Calu3 (cell line): ENCODE results near the gene COL18A1. TPM values are rescaled to one million over a fixed set of nuclear protein-coding genes. Genes with fewer than 3 reads are reported as not detected.
"Not testable (repeated sequence)": the region's sequence is repeated elsewhere in the genome, so short reads cannot be mapped to it uniquely, and the experiment has no call there.

Source experiments
- BruUV-seq: library from RNA; stranded (reverse); fragments of 400-500 nt; replicated peaks from 2 replicates; lab custom pipeline; 2021; lab: Mats Ljungman, UMichigan
- CTCF ChIA-PET: fragments of 300-600 bp; sonication (Branson Sonifier 250); formaldehyde crosslinking; loops from one replicate; lab custom pipeline; 2022; ENCODE audit warnings: antibody characterized with exemption; lab: Charles Lee
- DNase-seq: peaks from one replicate; pipeline ENCODE4 v3.0.0; 2022
- H3K27ac Mint-ChIP-seq: one replicate; pipeline ENCODE4 v1.8.0; 2022; ENCODE audit warnings: mixed read lengths; ENCODE audit not compliant: unreplicated experiment
- H3K27me3 Mint-ChIP-seq: one replicate; pipeline ENCODE4 v1.8.0; 2022; ENCODE audit warnings: mixed read lengths; ENCODE audit not compliant: unreplicated experiment
- H3K36me3 Mint-ChIP-seq: one replicate; pipeline ENCODE4 v1.8.0; 2022; ENCODE audit warnings: mild to moderate bottlenecking, moderate library complexity, mixed read lengths; ENCODE audit not compliant: insufficient read depth, unreplicated experiment
- H3K4me1 Mint-ChIP-seq: one replicate; pipeline ENCODE4 v1.8.0; 2022; ENCODE audit warnings: mild to moderate bottlenecking, low read depth, mixed read lengths; ENCODE audit not compliant: unreplicated experiment
- H3K4me3 Mint-ChIP-seq: one replicate; pipeline ENCODE4 v1.8.0; 2022; ENCODE audit warnings: mild to moderate bottlenecking, low read depth, moderate library complexity, mixed read lengths; ENCODE audit not compliant: unreplicated experiment
- H3K9me3 Mint-ChIP-seq: one replicate; pipeline ENCODE4 v1.8.0; 2022; ENCODE audit warnings: low read depth, mixed read lengths; ENCODE audit not compliant: unreplicated experiment
- intact Hi-C: fragments of 100-400 bp; cut with micrococcal nuclease; formaldehyde crosslinking; loops from one replicate; pipeline ENCODE4 v1.10.0; 2022; ENCODE audit not compliant: unreplicated experiment
- total RNA-seq: library from RNA; stranded (reverse); gene quantifications from 2 replicates; pipeline ENCODE4 v1.2.3, GENCODE V29; 2022
- TF ChIP-seq, protein P1 (sequence below): fragments of 200-600 bp; IDR thresholded peaks from one replicate; pipeline ENCODE4 v1.8.0; 2022; ENCODE audit warnings: antibody characterized with exemption; ENCODE audit not compliant: unreplicated experiment

COL18A1 gene
- total RNA-seq, 1 experiment from 2014 or later, result 82.9 TPM

DNA sequence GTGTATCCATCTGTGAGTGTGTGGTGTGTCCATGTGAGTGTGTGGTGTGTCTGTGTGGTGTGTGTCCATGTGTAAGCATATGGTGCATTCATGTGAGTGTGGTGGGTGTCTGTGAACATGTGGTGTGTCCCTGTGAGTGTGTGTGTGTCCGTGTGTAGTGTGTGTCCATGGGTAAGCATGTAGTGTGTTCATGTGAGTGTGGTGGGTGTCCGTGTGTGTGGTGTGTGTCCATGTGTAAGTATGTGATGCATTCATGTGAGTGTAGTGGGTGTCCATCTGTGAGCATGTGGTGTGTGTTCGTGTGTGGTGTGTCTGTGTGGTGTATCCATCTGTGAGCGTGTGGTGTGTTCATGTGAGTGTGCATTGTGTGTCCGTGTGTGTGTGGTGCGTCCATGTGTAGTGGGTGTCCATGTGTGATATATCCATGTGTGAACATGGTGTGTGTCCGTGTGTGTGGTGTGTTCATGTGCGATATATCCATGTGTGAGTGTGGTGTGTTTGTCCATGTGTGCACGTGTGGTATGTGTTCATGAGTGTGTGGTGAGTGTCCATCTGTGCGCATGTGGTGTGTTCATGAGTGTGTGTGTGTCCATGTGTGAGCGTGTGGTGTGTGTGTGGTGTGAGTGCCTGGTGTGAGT is 124.9 kb downstream of the COL18A1 start:
- CTCF ChIA-PET, result no interaction called here

DNA sequence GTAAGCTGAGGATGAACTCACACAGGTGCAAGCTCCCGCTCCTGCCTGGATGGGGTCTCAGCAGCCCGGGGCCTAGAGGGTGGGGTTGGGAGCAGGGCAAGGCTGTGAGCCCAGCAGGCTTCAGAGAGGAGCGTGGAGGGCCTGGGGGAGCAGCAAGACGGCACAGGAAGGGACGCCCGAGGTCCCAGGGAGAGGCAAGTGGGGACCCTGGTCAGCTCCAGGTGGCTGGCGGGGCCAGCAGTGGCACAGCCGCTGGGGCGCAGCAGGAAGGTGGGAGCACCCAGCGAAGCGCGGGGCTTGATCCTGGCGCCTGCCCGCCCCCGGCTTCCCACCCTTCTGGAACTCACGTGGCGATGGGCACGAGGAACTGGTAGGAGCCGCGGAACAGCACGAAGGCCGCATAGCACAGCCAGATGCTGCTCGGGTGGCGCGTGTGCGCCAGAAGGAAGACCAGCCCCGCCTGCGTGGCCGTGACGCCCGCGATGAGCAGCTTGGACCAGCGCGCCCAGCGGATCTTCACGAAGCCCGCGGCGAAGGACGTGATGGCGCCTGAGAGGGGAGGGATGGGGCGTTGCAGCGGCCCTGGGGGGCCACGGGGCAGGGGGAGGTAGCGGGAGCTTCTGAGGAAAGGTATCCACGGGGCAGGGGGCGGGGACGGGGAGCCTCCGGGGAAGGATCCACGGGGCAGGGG is 125.6 kb downstream of the COL18A1 start:
- no TSS peak for BruUV-seq
- Mint-ChIP-seq H3K27ac (no peak overlapping the region), H3K4me1 (no peaks in the 10 kb centered on the region), H3K36me3 (peaks cover 16% of the 10 kb centered on the region), H3K27me3 (no peaks in the 10 kb centered on the region), H3K4me3 (no peak overlapping the region), H3K9me3 (no peaks in the 10 kb centered on the region)
- TF ChIP-seq, protein P1, sequence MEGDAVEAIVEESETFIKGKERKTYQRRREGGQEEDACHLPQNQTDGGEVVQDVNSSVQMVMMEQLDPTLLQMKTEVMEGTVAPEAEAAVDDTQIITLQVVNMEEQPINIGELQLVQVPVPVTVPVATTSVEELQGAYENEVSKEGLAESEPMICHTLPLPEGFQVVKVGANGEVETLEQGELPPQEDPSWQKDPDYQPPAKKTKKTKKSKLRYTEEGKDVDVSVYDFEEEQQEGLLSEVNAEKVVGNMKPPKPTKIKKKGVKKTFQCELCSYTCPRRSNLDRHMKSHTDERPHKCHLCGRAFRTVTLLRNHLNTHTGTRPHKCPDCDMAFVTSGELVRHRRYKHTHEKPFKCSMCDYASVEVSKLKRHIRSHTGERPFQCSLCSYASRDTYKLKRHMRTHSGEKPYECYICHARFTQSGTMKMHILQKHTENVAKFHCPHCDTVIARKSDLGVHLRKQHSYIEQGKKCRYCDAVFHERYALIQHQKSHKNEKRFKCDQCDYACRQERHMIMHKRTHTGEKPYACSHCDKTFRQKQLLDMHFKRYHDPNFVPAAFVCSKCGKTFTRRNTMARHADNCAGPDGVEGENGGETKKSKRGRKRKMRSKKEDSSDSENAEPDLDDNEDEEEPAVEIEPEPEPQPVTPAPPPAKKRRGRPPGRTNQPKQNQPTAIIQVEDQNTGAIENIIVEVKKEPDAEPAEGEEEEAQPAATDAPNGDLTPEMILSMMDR, result no peak
- CTCF ChIA-PET, result no interaction called here
- no peak for DNase-seq
- intact Hi-C loops, result no loop called here

More for the DNA sequence above, 124.9 kb downstream of the COL18A1 start:
- no TSS peak for BruUV-seq
- Mint-ChIP-seq H3K27me3 (no peaks in the 10 kb centered on the region), H3K4me1 (no peaks in the 10 kb centered on the region), H3K9me3 (no peaks in the 10 kb centered on the region), H3K27ac (no peak overlapping the region), H3K4me3 (no peak overlapping the region), H3K36me3 (peaks cover 11% of the 10 kb centered on the region)
- TF ChIP-seq, protein P1, result no peak
- no peak for DNase-seq
- intact Hi-C loops, result no loop called here

DNA sequence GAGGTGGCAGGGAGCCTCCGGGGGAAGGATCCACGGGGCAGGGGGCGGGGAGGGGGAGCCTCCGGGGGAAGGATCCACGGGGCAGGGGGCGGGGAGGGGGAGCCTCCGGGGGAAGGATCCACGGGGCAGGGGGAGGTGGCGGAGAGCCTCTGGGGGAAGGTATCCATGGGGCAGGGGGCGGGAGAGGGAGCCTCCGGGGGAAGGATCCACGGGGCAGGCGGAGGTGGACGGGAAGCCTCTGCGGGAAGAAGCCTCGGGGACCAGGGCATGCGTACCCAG is 126.1 kb downstream of the COL18A1 start:
- DNase-seq, CTCF ChIA-PET, H3K4me1 Mint-ChIP-seq, H3K9me3 Mint-ChIP-seq, BruUV-seq, H3K4me3 Mint-ChIP-seq, H3K27ac Mint-ChIP-seq, H3K27me3 Mint-ChIP-seq, intact Hi-C loops: not testable (repeated sequence)
- H3K36me3 Mint-ChIP-seq, result peaks cover 16% of the 10 kb centered on the region

DNA sequence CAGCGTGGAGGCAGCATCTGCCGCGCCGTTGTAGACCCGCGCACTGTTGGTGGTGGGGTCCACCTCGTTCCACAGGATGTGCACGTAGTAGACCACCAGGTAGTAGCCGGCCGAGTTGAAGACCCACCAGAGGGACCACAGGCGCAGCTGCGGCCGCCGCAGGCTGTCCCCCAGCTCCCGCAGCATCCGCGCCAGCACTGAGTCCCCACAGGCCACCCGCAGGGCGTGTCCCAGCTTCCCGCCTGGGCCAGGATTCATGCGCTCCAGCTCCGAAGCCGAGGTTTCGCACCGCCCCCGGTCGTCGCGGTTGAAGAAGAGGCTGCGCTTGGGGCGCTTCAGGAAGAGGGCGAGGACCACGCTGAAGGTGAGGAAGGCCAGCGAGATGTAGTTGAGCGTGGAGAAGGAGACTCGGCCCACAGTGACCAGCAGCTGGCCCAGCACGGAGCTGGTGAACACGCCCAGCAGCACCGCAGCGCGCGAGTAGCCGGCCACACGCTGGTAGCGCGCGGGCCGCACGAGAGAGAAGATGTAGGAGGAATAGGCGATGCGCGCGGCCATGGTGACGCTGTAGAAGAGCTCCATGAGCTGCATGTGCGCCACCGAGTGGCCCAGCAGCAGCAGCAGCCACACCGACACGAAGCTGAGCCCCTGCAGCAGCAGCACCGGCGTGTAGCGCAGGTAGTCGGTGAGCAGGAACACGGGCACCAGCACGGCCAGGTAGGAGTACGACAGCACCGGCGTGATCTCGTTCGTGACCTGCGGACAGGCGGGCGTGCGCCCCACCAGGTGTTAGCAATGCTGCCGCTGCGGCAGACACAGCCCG is 126.6 kb downstream of the COL18A1 start:
- Mint-ChIP-seq H3K27me3 (no peaks in the 10 kb centered on the region), H3K27ac (no peak overlapping the region), H3K4me1 (no peaks in the 10 kb centered on the region), H3K4me3 (no peak overlapping the region), H3K9me3 (no peaks in the 10 kb centered on the region), H3K36me3 (peaks cover 16% of the 10 kb centered on the region)
- TF ChIP-seq, protein P1, result no peak
- no TSS peak for BruUV-seq
- intact Hi-C loops, result no loop called here
- CTCF ChIA-PET, result no interaction called here
- no peak for DNase-seq
